Measurements from ENCODE around the gene DEGS2.

DEGS2 gene

DNA sequence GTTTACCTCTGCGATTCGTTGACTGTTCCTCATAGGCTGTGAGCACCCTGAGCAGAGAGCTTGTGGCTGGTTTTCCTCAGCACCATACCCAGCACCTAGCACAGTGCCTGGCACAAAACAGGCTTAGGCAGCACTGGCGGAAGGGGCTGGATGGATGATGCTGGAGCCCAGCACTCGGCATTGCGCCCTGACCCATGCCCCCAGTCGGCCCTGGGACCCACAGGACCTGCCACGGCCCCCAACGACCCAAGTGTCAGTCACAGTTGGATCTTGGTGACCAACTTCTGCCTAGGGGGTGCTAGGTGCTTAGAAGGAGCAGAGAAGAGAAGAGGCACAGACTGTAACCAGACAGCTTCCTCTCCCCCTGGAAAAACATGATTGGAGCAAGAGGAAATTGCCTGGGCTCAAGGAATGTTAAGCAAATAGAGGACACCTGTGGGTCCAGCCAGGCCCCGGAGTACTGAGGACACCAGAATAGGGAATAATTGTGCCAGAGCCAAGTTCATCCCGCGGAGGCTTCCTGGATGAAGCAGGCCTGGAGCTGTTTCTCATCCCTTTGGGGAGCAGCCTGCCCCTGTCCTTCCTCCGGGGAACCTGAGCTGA lies 31.5 kb downstream of the DEGS2 start:
- H3K4me1 ChIP-seq (ENCODE audit: insufficient read depth, low read length): no peaks in the 10 kb centered on the region
- peaks cover 45% of the 10 kb centered on the region for H3K79me2 ChIP-seq (ENCODE audit: insufficient read depth, low read length)
- ATAC-seq (ENCODE audit: insufficient read depth, low read depth): no peak

DNA sequence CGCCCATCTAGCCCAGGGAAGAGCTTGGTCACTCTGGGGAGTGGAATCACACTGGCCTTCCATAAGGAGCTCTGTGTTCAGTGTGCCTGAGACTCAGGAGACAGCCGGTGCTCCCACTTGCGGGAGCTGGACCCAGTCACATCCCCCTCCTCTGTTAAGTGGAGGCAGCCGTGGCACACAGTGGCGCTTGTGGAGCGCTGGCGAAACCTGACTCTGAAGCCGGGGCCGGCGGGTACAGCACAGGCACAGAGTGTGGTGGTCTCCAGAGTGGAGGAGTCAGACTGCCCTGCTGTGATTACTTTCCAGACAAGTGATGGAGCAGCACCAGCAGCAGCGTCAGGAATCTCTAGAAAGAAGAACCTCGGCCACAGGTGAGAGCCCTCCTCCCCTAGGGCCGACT lies 33.0 kb downstream of the DEGS2 start:
- TF ChIP-seq EZH2 (IDR thresholded peaks at IDR 0.05; ENCODE audit: borderline replicate concordance, low read depth, low read length, severe bottlenecking): no peak
- TF ChIP-seq, protein P1, sequence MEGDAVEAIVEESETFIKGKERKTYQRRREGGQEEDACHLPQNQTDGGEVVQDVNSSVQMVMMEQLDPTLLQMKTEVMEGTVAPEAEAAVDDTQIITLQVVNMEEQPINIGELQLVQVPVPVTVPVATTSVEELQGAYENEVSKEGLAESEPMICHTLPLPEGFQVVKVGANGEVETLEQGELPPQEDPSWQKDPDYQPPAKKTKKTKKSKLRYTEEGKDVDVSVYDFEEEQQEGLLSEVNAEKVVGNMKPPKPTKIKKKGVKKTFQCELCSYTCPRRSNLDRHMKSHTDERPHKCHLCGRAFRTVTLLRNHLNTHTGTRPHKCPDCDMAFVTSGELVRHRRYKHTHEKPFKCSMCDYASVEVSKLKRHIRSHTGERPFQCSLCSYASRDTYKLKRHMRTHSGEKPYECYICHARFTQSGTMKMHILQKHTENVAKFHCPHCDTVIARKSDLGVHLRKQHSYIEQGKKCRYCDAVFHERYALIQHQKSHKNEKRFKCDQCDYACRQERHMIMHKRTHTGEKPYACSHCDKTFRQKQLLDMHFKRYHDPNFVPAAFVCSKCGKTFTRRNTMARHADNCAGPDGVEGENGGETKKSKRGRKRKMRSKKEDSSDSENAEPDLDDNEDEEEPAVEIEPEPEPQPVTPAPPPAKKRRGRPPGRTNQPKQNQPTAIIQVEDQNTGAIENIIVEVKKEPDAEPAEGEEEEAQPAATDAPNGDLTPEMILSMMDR (IDR thresholded peaks at IDR 0.05; ENCODE audit: borderline replicate concordance, extremely low read depth, low read length, poor library complexity, severe bottlenecking): no peak
- no peak for ATAC-seq (ENCODE audit: insufficient read depth, low read depth)
- H3K4me3 ChIP-seq (ENCODE audit: low read depth in 1 of 2, low read length in 2 of 2): no peak overlapping the region
- H3K36me3 ChIP-seq (ENCODE audit: insufficient read depth, low read length): peaks cover 99% of the 10 kb centered on the region
- H3K27ac ChIP-seq (ENCODE audit: low read length): no peak overlapping the region
- H4K20me1 ChIP-seq (ENCODE audit: insufficient read depth, low read length): peaks cover 84% of the 10 kb centered on the region
- no peaks in the 10 kb centered on the region for H3K4me1 ChIP-seq (ENCODE audit: insufficient read depth, low read length)
- H3K9me3 ChIP-seq (ENCODE audit: insufficient read depth, low read length, severe bottlenecking): no peaks in the 10 kb centered on the region
- peaks cover 60% of the 10 kb centered on the region for H3K79me2 ChIP-seq (ENCODE audit: insufficient read depth, low read length)
- H3K27me3 ChIP-seq (ENCODE audit: insufficient read depth, low read length, poor library complexity): no peaks in the 10 kb centered on the region
- H3K4me2 ChIP-seq (ENCODE audit: insufficient read depth, low read length): no peak overlapping the region
- H3K9ac ChIP-seq (ENCODE audit: low read depth, low read length): no peak overlapping the region
- DNase-seq: no peak
- no peak overlapping the region for H2AFZ ChIP-seq (ENCODE audit: low read depth, low read length)

More for the DNA sequence above, 31.5 kb downstream of the DEGS2 start:
- Histone ChIP-seq H3K4me2 (ENCODE audit: insufficient read depth, low read length) (no peak overlapping the region), H2AFZ (ENCODE audit: low read depth, low read length) (no peak overlapping the region), H3K27ac (ENCODE audit: low read length) (peak overlapping the region; percentile 34; the same call in 1 of the 2 replicates), H3K4me3 (ENCODE audit: low read depth in 1 of 2, low read length in 2 of 2) (no peak overlapping the region), H3K36me3 (ENCODE audit: insufficient read depth, low read length) (peaks cover 99% of the 10 kb centered on the region), H4K20me1 (ENCODE audit: insufficient read depth, low read length) (peaks cover 83% of the 10 kb centered on the region), H3K27me3 (ENCODE audit: insufficient read depth, low read length, poor library complexity) (no peaks in the 10 kb centered on the region), H3K9ac (ENCODE audit: low read depth, low read length) (no peak overlapping the region), H3K9me3 (ENCODE audit: insufficient read depth, low read length, severe bottlenecking) (no peaks in the 10 kb centered on the region)
- no peak for DNase-seq
- TF ChIP-seq, protein P1 (IDR thresholded peaks at IDR 0.05; ENCODE audit: borderline replicate concordance, extremely low read depth, low read length, poor library complexity, severe bottlenecking): no peak
- no peak for TF ChIP-seq EZH2 (IDR thresholded peaks at IDR 0.05; ENCODE audit: borderline replicate concordance, low read depth, low read length, severe bottlenecking)

GRCh38 chr14:100124551-100125088 lies 34.8 kb downstream of the DEGS2 start:
- no peak overlapping the region for H3K4me3 ChIP-seq (ENCODE audit: low read depth in 1 of 2, low read length in 2 of 2)
- no peak overlapping the region for H3K4me2 ChIP-seq (ENCODE audit: insufficient read depth, low read length)
- no peak overlapping the region for H2AFZ ChIP-seq (ENCODE audit: low read depth, low read length)
- H3K9me3 ChIP-seq (ENCODE audit: insufficient read depth, low read length, severe bottlenecking): no peaks in the 10 kb centered on the region
- TF ChIP-seq, protein P1 (IDR thresholded peaks at IDR 0.05; ENCODE audit: borderline replicate concordance, extremely low read depth, low read length, poor library complexity, severe bottlenecking): no peak
- no peak for TF ChIP-seq EZH2 (IDR thresholded peaks at IDR 0.05; ENCODE audit: borderline replicate concordance, low read depth, low read length, severe bottlenecking)
- no peak overlapping the region for H3K9ac ChIP-seq (ENCODE audit: low read depth, low read length)
- H3K27ac ChIP-seq (ENCODE audit: low read length): peak overlapping the region; percentile 34; the same call in 1 of the 2 replicates
- H3K4me1 ChIP-seq (ENCODE audit: insufficient read depth, low read length): no peaks in the 10 kb centered on the region
- DNase-seq: no peak
- no peaks in the 10 kb centered on the region for H3K27me3 ChIP-seq (ENCODE audit: insufficient read depth, low read length, poor library complexity)
- peaks cover 99% of the 10 kb centered on the region for H3K36me3 ChIP-seq (ENCODE audit: insufficient read depth, low read length)
- peaks cover 78% of the 10 kb centered on the region for H3K79me2 ChIP-seq (ENCODE audit: insufficient read depth, low read length)
- no peak for ATAC-seq (ENCODE audit: insufficient read depth, low read depth)
- peaks cover 88% of the 10 kb centered on the region for H4K20me1 ChIP-seq (ENCODE audit: insufficient read depth, low read length)
